Loucy (cell line): ENCODE data around the gene IL17F.

Experiments used
- H2AFZ ChIP-seq: fragments of 200-600 bp; sonication (generic); 2 replicates; pipeline ENCODE4 v1.6.0; 2016; ENCODE audit warnings: antibody characterized with exemption, mild to moderate bottlenecking, low read length, moderate library complexity
- H3F3A ChIP-seq: fragments of 200-600 bp; 2 replicates; pipeline ENCODE4 v1.6.0; 2016; ENCODE audit warnings: antibody characterized with exemption, low read depth, mild to moderate bottlenecking
- H3K27me3 ChIP-seq: fragments of 200-600 bp; sonication (generic); 2 replicates; pipeline ENCODE4 v1.6.1; 2014; ENCODE audit warnings: low read length, mild to moderate bottlenecking; ENCODE audit not compliant: insufficient read depth, poor library complexity, severe bottlenecking
- H3K36me3 ChIP-seq: fragments of 200-600 bp; sonication (generic); 2 replicates; pipeline ENCODE4 v1.6.1; 2016; ENCODE audit warnings: low read length; ENCODE audit not compliant: insufficient read depth
- H3K4me1 ChIP-seq: fragments of 200-600 bp; sonication (generic); 2 replicates; pipeline ENCODE4 v1.5.1; 2014; ENCODE audit warnings: low read length, mild to moderate bottlenecking; ENCODE audit not compliant: insufficient read depth, poor library complexity, severe bottlenecking
- H3K4me2 ChIP-seq: fragments of 200-600 bp; sonication (generic); 2 replicates; pipeline ENCODE4 v1.6.0; 2014; ENCODE audit warnings: antibody characterized with exemption, low read length, low read depth, mild to moderate bottlenecking; ENCODE audit not compliant: poor library complexity, severe bottlenecking
- H3K4me3 ChIP-seq: fragments of 200-600 bp; sonication (generic); 2 replicates; pipeline ENCODE4 v1.5.1; 2014; ENCODE audit warnings: low read length, mild to moderate bottlenecking, mixed read lengths; ENCODE audit not compliant: poor library complexity, severe bottlenecking
- H3K79me2 ChIP-seq: fragments of 200-600 bp; sonication (generic); 2 replicates; pipeline ENCODE4 v1.6.1; 2014; ENCODE audit warnings: low read length; ENCODE audit not compliant: insufficient read depth
- H3K9ac ChIP-seq: fragments of 200-600 bp; sonication (generic); 2 replicates; pipeline ENCODE4 v1.6.0; 2014; ENCODE audit warnings: mild to moderate bottlenecking, low read depth, low read length, moderate library complexity; ENCODE audit not compliant: poor library complexity, severe bottlenecking
- H3K9me2 ChIP-seq: fragments of 200-600 bp; sonication (generic); replicated peaks from 2 replicates; pipeline ENCODE4 v1.6.1; 2016; ENCODE audit warnings: low read depth, low read length, mixed read lengths
- H3K9me3 ChIP-seq: fragments of 200-600 bp; sonication (generic); 2 replicates; pipeline ENCODE4 v1.6.1; 2014; ENCODE audit warnings: mild to moderate bottlenecking, antibody characterized with exemption, low read length, low read depth; ENCODE audit not compliant: insufficient read depth
- H4K20me1 ChIP-seq: fragments of 200-600 bp; sonication (generic); 2 replicates; pipeline ENCODE4 v1.6.0; 2014; ENCODE audit warnings: antibody characterized with exemption, low read length, mild to moderate bottlenecking; ENCODE audit not compliant: insufficient read depth, poor library complexity, severe bottlenecking
- EZH2phosphoT487 ChIP-seq: fragments of 200-600 bp; IDR thresholded peaks from 2 replicates; pipeline ENCODE4 v1.6.1; 2018; ENCODE audit warnings: antibody characterized with exemption, mild to moderate bottlenecking, moderate library complexity, borderline replicate concordance
- TF ChIP-seq, protein P1 (sequence below): fragments of 200-600 bp; sonication (generic); conservative IDR thresholded peaks from 2 replicates; pipeline ENCODE4 v1.5.1; 2014; ENCODE audit warnings: mild to moderate bottlenecking, antibody characterized with exemption, low read length

IL17F gene

GRCh38 chr6:52189974-52190373 lies 54.3 kb downstream of the IL17F start:
- no peaks in the 10 kb centered on the region for H3K9me3 ChIP-seq
- no peak overlapping the region for H3K4me3 ChIP-seq
- no peaks in the 10 kb centered on the region for H3K4me1 ChIP-seq
- TF ChIP-seq EZH2phosphoT487, result no peak
- TF ChIP-seq, protein P1, sequence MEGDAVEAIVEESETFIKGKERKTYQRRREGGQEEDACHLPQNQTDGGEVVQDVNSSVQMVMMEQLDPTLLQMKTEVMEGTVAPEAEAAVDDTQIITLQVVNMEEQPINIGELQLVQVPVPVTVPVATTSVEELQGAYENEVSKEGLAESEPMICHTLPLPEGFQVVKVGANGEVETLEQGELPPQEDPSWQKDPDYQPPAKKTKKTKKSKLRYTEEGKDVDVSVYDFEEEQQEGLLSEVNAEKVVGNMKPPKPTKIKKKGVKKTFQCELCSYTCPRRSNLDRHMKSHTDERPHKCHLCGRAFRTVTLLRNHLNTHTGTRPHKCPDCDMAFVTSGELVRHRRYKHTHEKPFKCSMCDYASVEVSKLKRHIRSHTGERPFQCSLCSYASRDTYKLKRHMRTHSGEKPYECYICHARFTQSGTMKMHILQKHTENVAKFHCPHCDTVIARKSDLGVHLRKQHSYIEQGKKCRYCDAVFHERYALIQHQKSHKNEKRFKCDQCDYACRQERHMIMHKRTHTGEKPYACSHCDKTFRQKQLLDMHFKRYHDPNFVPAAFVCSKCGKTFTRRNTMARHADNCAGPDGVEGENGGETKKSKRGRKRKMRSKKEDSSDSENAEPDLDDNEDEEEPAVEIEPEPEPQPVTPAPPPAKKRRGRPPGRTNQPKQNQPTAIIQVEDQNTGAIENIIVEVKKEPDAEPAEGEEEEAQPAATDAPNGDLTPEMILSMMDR, result no peak
- H3K9ac ChIP-seq, result no peak overlapping the region
- H3K79me2 ChIP-seq, result no peaks in the 10 kb centered on the region
- no peaks in the 10 kb centered on the region for H4K20me1 ChIP-seq
- H3K36me3 ChIP-seq, result no peaks in the 10 kb centered on the region
- H3F3A ChIP-seq, result no peaks in the 10 kb centered on the region
- no peaks in the 10 kb centered on the region for H3K27me3 ChIP-seq
- no peak overlapping the region for H3K4me2 ChIP-seq
- H3K9me2 ChIP-seq, result no peaks in the 10 kb centered on the region
- H2AFZ ChIP-seq, result no peak overlapping the region

- no peak for TF ChIP-seq EZH2phosphoT487
- TF ChIP-seq, protein P1, result no peak
- H3K9me3 ChIP-seq, result no peaks in the 10 kb centered on the region
- no peak overlapping the region for H3K4me3 ChIP-seq
- H3K36me3 ChIP-seq, result no peaks in the 10 kb centered on the region
- H3K4me1 ChIP-seq, result no peaks in the 10 kb centered on the region
- H3K27me3 ChIP-seq, result no peaks in the 10 kb centered on the region
- no peaks in the 10 kb centered on the region for H3K79me2 ChIP-seq
- no peaks in the 10 kb centered on the region for H3F3A ChIP-seq
- H3K4me2 ChIP-seq, result no peak overlapping the region
- H3K9me2 ChIP-seq, result no peaks in the 10 kb centered on the region
- H2AFZ ChIP-seq, result no peak overlapping the region
- H4K20me1 ChIP-seq, result no peaks in the 10 kb centered on the region
- H3K9ac ChIP-seq, result no peak overlapping the region
Measured at GRCh38 chr6:52187098-52187497, 57.2 kb downstream of the IL17F start.
